Stimulated activated CD8-positive, alpha-beta memory T cell treated with anti-CD3 and anti-CD28 coated beads, Interleukin-2, amount 100 ng/mL, for 1 hour (primary cell): Measurements from ENCODE around the gene SLC22A4.

Experiments
- DNase-seq, 2 donors: peaks; one replicate each; pipeline ENCODE4 v3.0.0-alpha.2; 2020; ENCODE audit warnings: low read depth in 2 of 2

SLC22A4 gene

DNA sequence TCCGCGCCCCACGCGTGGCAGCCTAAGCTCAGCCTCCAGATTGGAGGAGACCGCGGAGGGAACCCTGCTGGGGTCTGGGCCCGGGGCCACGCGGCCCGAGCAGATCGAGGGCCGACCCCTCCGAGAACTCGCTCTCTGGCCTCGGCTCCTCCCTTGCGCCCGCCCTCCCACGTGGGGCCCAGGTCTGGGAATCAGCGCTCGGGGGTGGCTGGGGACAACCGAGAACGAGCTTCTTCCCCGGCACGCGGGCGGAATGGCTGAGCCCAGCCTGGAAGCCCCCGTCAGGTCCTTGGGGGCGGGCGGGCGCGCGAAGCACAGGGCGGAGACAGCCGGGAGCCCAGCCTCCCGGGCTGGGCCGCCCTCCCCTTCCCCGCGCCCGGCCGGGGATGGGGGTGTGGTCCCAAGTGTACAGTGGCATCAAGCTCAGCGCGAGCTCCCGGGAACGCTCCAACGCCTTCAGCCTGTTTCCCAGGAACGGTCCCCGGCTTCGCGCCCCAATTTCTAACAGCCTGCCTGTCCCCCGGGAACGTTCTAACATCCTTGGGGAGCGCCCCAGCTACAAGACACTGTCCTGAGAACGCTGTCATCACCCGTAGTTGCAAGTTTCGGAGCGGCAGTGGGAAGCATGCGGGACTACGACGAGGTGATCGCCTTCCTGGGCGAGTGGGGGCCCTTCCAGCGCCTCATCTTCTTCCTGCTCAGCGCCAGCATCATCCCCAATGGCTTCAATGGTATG lies at the start of gene SLC22A4:
TSS of gene SLC22A4 (plus strand) at position 403 of the 736 bp plus-strand sequence. CDS start at position 626, 223 bp downstream.
- DNase-seq = peak; percentile 49 to 56

DNA sequence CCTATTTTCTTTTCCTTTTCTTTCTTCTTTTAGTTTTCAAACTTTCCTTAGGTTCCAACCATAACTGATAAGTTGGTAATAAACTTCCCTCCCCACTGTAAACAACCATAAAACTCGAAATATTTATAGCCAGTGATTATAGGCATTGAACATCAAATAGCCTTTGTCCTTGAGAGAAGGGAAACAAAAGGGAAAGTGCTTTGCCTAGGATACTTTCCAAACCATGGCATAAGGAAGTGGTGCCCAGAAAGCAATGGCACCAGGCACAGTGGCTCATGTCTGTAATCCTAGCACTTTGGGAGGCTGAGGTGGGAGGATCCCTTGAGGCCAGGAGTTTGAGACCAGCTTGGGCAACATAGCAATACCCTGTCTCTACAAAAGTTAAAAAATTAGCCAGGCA lies 48.6 kb upstream of the SLC22A4 start:
- DNase-seq = no peak

DNA sequence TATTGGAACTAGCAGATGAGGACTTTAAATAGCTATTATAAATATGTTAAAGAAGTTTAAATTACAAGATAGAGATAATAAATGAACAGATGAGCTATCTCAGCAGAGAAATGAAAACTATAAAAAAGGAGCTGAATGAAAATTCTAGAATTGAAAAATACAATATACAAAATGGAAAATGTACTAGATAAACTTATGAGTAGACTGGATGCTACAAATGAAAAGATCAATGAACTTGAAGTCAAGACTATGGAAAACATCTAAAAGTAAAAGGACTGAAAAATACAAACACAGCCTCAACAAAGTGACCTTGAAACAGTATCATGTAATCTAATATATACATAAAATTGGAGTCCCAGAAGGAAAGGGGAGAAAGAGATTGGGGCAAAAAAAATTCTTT lies 47.4 kb upstream of the SLC22A4 start:
- DNase-seq = no peak

DNA sequence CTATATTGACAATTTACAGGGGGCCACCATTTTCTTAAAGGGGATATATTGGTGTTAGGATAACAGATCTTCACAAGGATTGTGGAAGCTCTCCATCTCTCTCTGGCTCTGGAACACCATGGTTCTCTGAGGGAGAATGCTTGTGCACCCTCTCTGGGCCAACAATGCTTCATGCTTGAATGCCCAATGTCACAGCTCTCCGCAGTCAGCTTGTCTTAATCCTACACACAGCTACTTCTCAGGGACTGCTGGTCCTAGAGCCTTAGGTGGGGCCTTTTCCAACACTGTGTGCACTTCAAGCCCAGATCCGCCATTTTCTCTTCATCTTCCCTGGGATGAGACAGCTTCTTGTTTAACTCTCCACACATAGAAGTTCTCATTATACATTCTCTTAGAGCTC lies 43.6 kb upstream of the SLC22A4 start:
- no peak for DNase-seq

DNA sequence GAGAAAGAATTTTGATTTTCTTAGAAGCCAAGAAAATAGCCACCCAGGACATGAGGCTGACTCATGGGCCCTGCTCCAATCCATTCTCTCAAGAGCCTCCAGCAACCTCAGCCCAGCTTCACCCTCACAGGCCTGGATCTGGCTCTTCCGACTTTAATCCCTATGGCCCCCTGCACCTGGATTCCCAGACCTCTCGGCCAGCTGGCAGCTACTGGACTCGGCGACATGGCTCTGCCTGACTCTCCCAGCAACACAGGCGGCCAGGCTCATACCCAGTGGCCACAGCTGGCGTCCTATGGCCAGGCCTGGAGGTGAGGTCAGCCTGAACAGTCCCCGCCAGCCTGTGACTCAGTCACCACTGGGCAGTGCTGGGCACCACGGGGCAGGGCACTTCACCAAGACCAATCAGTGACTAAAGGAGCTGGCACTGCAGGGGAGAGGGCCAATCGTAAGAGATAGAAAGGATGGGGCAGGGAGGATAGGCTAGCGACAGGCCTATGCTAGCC lies 42.9 kb upstream of the SLC22A4 start:
- DNase-seq = no peak

DNA sequence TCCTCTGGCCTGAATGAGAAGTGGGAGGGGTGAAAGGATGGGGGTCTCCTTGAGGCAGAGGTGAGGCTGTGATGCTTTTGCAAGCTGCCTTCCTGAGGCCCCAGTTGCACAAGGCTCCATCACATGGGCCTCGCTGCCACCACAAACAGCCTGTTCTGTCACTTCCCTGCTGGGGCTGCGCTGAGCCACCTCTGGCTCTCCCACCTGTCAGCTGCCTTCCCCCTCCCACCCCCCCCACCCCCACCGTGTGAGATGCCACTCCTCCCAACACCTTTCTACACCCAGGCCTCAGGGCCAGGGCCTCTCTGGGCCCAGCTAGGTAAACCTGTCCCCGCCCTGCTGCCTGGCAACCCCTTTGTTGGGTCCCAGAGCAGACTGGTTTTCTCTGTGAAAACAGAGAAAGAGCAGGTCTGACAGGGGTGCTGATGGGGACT lies 41.2 kb upstream of the SLC22A4 start:
- DNase-seq = no peak

DNA sequence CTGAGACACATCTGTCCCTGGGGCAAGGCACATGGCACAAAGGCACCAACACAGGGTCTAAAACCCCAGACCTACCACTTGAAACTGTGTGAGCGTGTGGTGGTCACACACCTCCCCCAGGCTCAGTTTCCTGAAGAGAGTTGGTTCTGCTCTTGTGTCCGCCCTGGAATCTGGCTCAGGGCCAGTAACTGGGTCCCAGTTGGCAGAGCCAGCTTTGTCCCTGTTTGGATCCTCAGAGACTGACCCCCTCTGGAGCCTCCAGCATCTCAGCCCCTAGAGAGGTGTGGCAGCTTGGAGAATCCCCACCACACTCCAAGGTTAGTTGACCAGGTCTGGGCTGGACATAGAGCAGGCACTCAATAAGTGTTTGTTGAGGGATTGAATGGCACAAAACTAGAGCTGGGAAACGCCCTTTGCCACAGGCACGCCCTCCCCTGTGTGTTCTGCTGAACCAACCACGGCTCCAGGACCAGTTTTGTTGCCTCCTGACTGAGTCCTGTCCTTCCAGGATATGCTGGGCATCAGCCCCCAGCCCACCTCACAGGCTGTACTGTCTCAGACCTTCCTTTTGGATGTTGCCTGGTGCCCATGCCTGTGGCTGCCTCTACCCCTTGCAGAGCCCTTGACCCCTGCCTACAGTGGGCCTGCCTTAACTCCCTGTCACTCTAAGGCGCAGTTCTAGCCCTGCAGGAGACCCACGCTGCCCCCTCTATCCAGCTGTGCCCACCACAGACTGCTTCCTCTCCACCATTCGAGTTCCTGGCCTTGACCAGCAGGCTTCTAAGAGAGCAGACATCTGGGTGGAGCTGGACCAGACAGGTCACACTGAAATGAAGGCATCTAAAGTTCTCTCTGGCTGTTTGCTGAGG lies 40.5 kb upstream of the SLC22A4 start:
- DNase-seq = no peak

DNA sequence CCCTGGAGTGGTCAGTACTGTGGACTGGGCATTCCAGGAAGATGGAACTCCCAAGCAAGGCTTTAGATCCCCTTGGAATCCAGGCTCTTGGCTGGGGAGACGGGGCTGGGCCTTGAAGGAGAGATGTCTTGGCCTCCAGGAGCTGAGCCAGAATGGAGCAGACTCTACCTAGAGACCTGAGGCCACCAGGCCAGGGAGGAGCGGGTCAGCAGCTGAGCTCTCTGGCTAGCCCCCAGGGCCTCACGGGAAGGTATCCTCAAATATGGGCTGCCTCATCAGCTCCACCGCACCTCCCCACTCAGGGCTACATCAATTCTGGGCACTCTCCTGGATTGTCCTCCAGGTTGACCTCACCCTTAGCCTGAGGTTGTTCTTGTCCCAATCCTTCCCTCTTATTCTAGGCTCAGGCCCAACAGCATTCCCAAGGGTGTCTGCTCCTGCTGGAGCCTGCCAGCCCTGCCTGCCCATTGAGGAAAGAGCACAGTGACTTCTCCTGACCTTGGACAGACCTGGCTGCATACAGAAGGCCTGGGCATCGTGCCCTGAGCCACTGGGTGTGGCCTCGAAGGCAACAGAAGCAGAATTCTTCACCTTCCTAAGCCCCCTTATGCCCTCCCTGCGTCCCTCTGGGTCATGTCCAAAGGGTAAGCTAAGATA lies 39.7 kb upstream of the SLC22A4 start:
- no peak for DNase-seq

DNA sequence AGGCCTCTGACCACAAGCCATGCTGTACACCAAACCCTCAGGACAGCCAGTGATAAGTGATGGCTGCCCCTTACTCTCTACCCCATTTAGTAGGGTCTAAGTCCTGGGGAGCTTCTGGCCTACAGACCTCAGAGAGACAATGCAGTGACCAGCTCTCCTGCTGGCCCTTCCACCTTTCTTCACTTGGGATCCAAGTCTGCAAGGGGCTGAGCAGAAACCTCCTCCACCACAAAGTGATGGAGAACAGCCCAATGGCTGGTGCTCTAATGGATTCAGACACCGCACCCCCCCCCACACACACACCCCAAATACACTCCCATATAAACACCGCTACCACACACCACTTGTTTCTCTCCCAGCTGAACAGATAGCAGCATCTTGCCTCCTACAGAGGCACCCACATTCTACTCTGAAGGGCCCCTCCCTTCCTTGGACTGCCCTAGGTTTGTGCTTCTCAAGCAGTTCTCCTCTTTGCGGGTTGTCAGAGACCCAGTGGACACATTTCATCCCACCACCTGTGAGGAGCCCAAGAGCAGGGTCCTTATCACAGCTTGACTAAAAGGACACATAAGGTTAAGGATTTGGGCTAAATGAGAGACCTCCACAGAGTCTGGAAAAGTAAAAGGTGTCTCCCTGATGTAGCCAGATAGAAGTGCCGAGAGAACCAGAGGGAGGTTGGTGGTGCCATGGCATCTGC lies 38.0 kb upstream of the SLC22A4 start:
- DNase-seq = no peak

DNA sequence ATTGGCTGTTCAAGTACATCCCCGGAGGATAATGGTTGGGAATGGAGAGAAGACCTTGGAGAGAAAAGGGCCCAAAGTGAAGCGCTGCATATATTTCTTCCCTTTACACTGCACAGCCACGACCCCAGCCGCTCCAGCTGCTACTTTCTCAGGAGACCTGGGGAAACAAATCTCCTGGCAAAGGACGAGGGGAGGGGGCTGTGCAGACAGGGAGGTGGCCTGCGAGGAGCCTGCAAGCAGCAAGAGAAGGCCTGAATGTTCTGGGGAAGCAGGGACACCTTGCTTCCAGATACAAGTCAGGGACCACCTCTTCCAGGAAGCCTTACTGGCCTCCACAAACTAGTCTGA lies 37.4 kb upstream of the SLC22A4 start:
- DNase-seq = no peak

DNA sequence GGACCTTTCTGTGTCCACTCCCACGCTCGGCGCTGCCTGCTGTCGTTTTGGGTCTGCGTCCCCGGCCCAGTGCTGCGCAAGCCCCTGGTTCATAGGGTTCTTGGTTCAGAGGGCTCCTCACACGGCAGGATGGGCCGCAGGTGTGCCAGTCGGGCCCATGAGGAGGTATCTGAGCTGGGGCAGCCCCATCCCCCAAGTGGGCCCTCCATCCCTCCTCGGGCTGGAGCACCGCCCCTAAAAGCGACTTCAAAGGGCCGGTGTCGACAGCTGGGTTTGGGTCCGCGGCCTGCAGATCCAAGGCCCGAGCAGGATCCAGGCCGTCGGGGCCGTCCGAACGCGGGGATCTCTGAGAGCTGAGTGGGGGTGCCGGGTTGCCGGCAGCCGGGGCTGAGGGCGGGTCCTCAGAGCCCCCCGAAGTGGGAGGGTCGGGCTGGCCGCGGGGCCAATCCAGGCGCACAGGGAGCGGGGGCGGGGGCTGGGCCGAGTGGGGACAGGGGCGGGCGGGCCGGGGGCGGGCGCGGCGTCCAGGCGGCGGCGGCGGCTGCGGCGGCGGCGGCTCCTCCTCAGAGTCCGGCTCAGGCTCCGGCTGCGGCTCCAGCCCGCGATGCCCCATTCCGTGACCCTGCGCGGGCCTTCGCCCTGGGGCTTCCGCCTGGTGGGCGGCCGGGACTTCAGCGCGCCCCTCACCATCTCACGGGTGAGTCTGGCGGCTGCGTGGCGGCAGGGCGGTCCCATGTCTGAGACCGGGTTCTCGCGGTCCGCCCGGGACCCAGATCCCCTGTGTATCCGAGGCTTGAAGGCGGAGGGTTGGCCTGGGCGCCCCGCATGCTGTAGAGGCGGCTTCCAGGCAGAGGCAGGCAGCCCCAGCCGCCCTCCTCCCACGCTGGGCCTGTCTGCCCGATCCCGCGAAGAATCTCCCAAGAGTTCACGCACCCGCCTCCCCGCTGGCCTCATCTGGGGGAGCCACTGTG lies 36.8 kb upstream of the SLC22A4 start, which contains the start of gene PDLIM4:
TSS of gene PDLIM4 (plus strand) at position 566 of the 971 bp plus-strand sequence. CDS start at position 605, 39 bp downstream.
- DNase-seq = no peak

DNA sequence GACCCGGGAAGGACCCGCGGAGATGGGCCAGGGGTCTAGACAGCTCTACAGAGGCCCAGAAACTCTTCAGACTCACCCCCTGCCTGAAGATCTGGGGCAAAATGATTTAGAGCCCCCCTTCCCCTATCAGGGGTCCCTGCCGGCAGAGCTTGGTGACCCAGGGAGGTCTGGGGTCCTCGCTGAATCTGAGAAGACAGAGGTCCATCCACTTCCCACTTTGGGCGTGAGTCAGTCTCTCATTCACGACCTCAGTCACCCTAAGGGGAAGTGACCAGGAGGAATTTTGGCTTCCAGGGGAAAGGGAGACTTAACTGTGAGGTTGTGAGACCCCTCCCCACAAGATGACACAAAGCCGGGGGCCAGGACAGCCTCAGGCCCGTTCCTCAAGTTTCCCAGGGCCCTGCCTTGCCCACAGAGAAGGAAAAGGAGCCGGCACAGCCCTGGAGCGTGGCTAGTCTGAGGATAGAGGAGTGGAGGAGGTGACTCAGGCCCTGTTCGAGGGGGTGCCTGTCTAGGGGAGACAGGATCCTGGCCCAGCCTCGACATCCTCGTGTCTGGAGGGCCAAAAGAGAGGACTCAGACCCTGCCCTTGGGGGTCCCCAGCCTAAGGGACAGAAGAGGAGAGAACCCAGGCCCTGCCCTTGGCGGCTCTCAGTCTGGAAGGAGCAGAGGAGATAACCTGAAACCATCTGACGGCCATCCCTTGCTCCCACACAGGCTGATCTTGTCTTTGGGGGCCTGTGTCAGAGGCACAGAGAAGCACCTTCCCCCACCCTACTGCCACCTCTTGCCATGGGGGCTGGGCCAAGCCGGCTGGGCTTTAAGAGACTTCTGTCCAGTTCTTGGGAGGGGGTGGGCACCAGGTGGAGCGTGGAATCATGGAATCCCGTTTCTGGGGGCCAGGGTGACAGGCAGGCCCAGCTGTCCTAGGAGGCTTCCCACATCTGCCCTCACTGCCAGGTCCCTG lies 35.8 kb upstream of the SLC22A4 start:
- DNase-seq = no peak

DNA sequence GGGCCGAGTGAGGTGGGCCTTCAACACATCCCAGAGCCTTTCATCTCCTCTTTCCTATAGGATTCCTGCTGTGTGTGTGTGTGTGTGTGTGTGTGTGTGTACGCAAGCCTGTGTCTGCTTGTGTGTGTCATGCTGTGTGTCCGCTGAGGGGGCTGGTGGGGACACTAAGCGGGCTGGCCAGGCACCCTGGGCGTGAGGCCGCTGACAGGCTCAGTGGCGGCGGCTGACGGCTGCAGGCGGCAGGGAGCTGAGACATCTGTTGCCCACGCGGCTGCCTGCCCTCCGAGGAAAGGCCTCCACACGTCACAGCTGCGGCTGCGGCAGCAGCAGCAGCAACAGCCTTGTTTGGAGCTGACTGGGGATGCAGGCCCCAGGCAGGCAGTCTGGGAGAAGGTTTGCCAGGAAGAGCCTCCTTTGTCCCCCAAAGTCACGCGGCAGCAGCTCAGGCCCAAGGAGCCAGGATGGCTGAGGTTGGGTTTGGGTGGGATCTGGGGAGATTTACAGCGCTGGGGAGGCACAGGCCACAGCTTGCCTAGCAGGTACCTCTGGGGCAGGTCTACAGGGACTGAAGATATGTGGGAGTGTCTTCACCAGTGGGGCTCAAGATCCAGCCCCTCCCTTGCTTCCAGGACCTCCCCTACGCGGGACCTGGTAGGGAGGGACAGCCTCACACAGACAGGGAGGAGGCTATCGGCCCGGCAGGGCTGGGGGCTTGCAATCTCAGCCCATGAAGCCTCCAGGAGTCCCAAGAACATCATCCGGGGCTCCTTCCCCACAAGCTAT lies 34.9 kb upstream of the SLC22A4 start:
- no peak for DNase-seq

DNA sequence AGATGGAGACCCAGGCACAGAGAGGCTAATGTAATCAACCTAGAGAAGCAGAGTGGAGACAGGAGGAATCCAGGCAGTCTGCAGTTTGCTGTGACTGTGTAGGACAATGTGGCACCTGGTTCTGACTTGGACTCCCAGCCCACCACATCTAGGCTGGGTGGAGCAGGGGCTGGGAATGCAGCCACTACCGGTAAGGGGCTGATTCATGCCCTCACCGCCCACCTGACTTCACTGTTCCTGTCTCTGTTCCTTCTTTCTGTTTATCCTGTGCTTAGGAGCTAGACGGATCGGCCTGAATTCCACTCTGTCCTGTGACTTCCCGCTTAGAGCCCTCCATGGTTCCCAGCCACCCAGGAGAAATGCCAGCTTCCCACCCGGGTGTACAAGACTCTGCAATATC lies 34.1 kb upstream of the SLC22A4 start:
- DNase-seq = no peak

DNA sequence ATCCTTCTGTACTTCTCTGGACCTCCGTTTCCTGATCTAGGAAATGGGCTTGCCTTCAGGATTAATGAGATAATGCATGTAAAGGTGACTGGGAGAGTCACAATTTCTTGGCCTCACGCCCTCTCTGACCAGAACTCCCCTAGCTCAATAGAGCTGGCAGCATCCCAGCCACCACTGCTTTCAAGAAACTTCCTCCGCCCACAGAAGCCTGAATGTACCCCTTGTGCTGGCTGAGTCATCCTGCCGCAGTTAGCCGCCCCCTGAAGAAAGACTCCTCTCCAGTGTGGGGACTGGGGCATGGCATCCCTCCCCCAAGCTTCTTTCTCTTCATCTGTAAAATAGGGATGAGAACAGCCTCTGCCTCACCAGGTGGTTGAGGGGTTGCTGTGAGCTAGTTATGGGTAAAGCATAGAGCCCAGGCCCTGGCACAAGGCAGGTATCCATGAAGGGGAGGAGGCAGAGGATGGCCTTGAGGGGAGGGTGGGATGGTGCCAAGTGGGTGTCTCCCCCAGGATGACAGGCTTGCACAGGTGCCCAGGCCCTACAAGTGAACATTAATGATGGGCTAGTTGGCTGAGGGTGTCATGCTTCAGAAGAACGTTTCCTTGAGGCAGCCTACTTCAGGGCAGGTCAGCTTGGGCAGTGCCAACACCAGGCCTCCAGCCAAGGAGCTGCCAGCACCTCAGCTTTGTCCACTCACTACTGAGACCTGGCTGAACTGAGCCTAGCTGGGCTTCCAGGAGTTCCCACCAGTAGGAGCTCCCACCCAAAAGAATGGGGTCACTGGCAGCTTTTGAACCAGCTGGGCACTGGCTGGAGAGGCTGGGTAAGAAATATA lies 33.3 kb upstream of the SLC22A4 start:
- no peak for DNase-seq

DNA sequence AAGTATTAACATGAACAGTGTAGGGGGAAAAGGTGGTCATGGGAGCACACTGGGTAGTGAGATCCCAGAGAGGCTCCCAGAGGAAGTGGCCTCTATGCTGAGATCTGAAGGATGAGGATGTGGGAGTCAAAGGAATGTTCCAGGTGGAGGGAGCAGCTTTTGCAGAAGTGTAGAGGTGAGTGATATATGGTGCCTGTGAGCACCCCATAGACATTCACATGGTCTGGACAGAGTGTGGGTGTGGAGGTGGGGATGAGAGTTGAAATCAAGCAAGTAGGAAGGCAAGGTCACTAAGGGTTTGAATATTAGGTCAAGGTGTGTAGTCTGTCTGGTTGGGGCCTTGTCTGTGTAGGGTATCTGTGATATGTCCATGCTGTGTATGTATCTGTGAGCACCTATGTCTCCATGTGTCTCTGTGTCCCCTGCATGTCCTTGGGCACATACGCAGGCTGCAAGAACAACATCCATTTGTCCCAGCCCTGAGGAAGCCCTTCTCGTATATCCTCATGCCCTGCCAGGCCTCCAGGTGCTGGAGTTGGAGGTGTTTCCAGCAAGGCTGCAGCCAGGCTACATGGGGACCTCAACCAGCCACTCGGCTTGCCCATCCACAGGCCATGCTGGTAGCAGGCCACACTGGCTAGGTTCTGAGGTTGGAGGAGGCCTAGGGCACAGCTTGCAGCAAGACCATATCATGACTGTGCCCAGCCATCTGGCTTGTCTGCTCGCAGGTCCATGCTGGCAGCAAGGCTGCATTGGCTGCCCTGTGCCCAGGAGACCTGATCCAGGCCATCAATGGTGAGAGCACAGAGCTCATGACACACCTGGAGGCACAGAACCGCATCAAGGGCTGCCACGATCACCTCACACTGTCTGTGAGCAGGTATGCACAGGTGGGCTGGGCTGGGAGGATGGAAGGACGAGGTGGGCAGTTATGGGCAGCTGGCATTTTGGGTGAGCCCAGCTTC lies 32.0 kb upstream of the SLC22A4 start:
- DNase-seq = no peak
